Trophoblast cell (in vitro differentiated cells and primary cell): Measurements from ENCODE around the gene NDUFS3.

Experiments used
- DNase-seq, 2 donors: peaks; one replicate each; pipeline ENCODE4 v3.0.0-alpha.2; 2016
- H2AFZ ChIP-seq: 2 replicates; pipeline ENCODE4 v1.6.1; 2013; ENCODE audit warnings: low read length, moderate library complexity, mild to moderate bottlenecking; ENCODE audit not compliant: insufficient read depth, poor library complexity
- H2AK5ac ChIP-seq: 2 replicates; pipeline ENCODE4 v1.6.1; 2013; ENCODE audit warnings: mild to moderate bottlenecking, low read length
- H2BK120ac ChIP-seq: 2 replicates; pipeline ENCODE4 v1.6.1; 2013; ENCODE audit warnings: low read length, mild to moderate bottlenecking, moderate library complexity; ENCODE audit not compliant: insufficient read depth, poor library complexity
- H2BK12ac ChIP-seq: 2 replicates; pipeline ENCODE4 v1.6.1; 2013; ENCODE audit warnings: mild to moderate bottlenecking, low read length, moderate library complexity
- H2BK5ac ChIP-seq: 2 replicates; pipeline ENCODE4 v1.6.1; 2013; ENCODE audit warnings: low read length, low read depth, moderate library complexity, mild to moderate bottlenecking; ENCODE audit not compliant: poor library complexity
- H3K14ac ChIP-seq: 2 replicates; pipeline ENCODE4 v1.6.1; 2013; ENCODE audit warnings: mild to moderate bottlenecking, low read length
- H3K18ac ChIP-seq: 2 replicates; pipeline ENCODE4 v1.6.1; 2013; ENCODE audit warnings: mild to moderate bottlenecking, low read length
- H3K23ac ChIP-seq: 2 replicates; pipeline ENCODE4 v1.6.1; 2013; ENCODE audit warnings: low read length
- H3K27ac ChIP-seq: 2 replicates; pipeline ENCODE4 v1.5.1; 2013; ENCODE audit warnings: low read depth, mild to moderate bottlenecking, inconsistent platforms, low read length, moderate library complexity
- H3K27me3 ChIP-seq: 2 replicates; pipeline ENCODE4 v1.6.1; 2013; ENCODE audit warnings: inconsistent platforms, mild to moderate bottlenecking, low read length, moderate library complexity; ENCODE audit not compliant: insufficient read depth
- H3K36me3 ChIP-seq, 2 experiments: 1 replicate in 1 of 2; 2 replicates in 1 of 2; pipeline ENCODE4 v1.6.1; 2013; ENCODE audit warnings: low read length in 2 of 2, mild to moderate bottlenecking in 2 of 2, moderate library complexity in 1 of 2; ENCODE audit not compliant: insufficient read depth in 2 of 2, control insufficient read depth in 1 of 2
- H3K4ac ChIP-seq: 2 replicates; pipeline ENCODE4 v1.6.1; 2013; ENCODE audit warnings: low read depth, mild to moderate bottlenecking, low read length, moderate library complexity
- H3K4me1 ChIP-seq, 2 experiments: 1 replicate in 1 of 2; 2 replicates in 1 of 2; pipeline ENCODE4 v1.6.1; 2013; ENCODE audit warnings: low read length in 2 of 2, mild to moderate bottlenecking in 2 of 2, moderate library complexity in 1 of 2; ENCODE audit not compliant: insufficient read depth in 2 of 2, control insufficient read depth in 1 of 2
- H3K4me2 ChIP-seq: 2 replicates; pipeline ENCODE4 v1.6.1; 2013; ENCODE audit warnings: inconsistent platforms, mild to moderate bottlenecking, low read length, moderate library complexity
- H3K4me3 ChIP-seq: 2 replicates; pipeline ENCODE4 v1.5.1; 2013; ENCODE audit warnings: mild to moderate bottlenecking, low read depth, low read length, inconsistent platforms
- H3K79me1 ChIP-seq: one replicate; pipeline ENCODE4 v1.6.1; 2013; ENCODE audit warnings: low read length
- H3K79me2 ChIP-seq: 2 replicates; pipeline ENCODE4 v1.6.1; 2013; ENCODE audit warnings: low read length, mild to moderate bottlenecking; ENCODE audit not compliant: control insufficient read depth, insufficient read depth, poor library complexity
- H3K9ac ChIP-seq: 2 replicates; pipeline ENCODE4 v1.6.1; 2013; ENCODE audit warnings: mild to moderate bottlenecking, low read length
- H3K9me3 ChIP-seq: 2 replicates; pipeline ENCODE4 v1.6.1; 2013; ENCODE audit warnings: low read depth, mild to moderate bottlenecking, control low read depth, inconsistent platforms, low read length; ENCODE audit not compliant: insufficient read depth
- H4K12ac ChIP-seq: 2 replicates; pipeline ENCODE4 v1.6.1; 2013; ENCODE audit warnings: low read depth, mild to moderate bottlenecking, low read length, moderate library complexity
- H4K8ac ChIP-seq: 2 replicates; pipeline ENCODE4 v1.6.1; 2013; ENCODE audit warnings: low read depth, mild to moderate bottlenecking, low read length, moderate library complexity
- H4K91ac ChIP-seq: one replicate; pipeline ENCODE4 v1.6.1; 2013; ENCODE audit warnings: low read depth, mild to moderate bottlenecking, low read length, moderate library complexity
- whole genome bisulfite sequencing: extraction: QIAGEN DNeasy Blood & Tissue Kit; methylation state at CpG from one replicate; pipeline ENCODE4 v1.1.7; 2013; ENCODE audit warnings: missing lambda C conversion rate; ENCODE audit not compliant: insufficient read length, insufficient coverage; ENCODE audit errors: extremely low coverage; 5-methylcytosine and 5-hydroxymethylcytosine counted together

Gene NDUFS3

DNA sequence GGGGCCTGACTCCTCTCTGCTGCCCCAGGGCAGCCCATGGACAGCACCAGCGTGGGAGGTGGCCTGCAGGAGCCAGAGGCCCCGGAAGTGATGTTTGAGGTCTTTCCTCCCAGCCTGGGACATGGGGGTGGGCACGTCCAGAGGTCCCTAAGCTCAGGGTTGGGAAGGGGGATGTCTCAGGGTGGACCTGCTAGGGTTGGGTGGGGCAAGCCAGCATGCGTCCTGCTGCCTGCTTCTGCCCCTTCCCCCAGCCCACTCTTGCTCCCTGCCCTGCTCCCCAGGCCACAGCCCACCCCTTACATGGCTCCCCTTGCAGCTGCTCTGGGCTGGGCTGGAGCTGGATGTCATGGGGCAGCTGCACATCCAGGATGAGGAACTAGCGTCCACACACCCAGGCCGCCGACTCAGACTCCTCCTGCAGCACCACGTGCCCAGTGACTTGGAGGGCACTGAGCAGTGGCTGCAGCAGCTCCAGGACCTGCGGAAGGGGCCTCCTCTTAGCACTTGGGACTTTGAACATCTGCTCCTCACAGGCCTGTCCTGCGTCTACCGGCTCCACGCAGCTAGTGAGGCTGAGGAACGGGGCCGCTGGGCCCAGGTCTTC, 9.0 kb downstream of the NDUFS3 start:
- H4K12ac ChIP-seq = no peak overlapping the region
- H4K91ac ChIP-seq = no peak overlapping the region
- no peak overlapping the region for H3K4ac ChIP-seq
- WGBS = no CpG with 5 or more reads among the region's 14 CpGs
- no peaks in the 10 kb centered on the region for H3K9me3 ChIP-seq
- no peak overlapping the region for H4K8ac ChIP-seq
- H3K79me2 ChIP-seq = no peaks in the 10 kb centered on the region
- H2BK120ac ChIP-seq = no peak overlapping the region
- H3K4me3 ChIP-seq = no peak overlapping the region
- no peaks in the 10 kb centered on the region for H3K79me1 ChIP-seq
- H3K4me1 ChIP-seq = peaks cover 4 to 7% of the 10 kb centered on the region in 2 experiments
- no peak overlapping the region for H2AFZ ChIP-seq
- H3K23ac ChIP-seq = no peak overlapping the region
- no peak overlapping the region for H3K27ac ChIP-seq
- no peak overlapping the region for H2AK5ac ChIP-seq
- H3K14ac ChIP-seq = no peak overlapping the region
- peaks cover 6% of the 10 kb centered on the region for H3K27me3 ChIP-seq
- peaks cover 20 to 22% of the 10 kb centered on the region in 2 experiments for H3K36me3 ChIP-seq
- DNase-seq = peak in 1 of 2 donors; percentile 9
- H3K4me2 ChIP-seq = no peak overlapping the region
- no peak overlapping the region for H2BK12ac ChIP-seq
- H2BK5ac ChIP-seq = no peak overlapping the region
- H3K18ac ChIP-seq = no peak overlapping the region
- no peak overlapping the region for H3K9ac ChIP-seq

DNA sequence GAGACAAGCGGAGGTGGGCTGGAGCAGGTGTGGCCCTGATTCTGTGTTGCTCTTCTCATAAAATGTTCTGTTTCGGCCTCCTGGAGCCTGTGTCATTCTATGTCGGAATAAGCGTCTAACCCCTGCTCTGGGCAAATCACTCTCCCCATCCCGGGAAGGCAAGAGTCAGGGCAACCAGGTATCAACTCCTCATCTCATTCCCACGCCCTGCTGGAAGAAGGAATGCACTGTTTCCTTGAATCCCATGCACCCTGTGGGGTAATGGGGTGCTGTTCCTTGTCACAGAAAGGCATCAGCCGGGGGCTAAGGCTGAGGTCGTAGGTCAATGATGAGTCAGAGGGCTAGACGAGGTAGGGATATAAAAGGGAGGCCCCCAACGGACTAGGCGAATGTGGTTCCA, 10.2 kb downstream of the NDUFS3 start:
- Histone ChIP-seq H2BK120ac (no peak overlapping the region), H3K14ac (no peak overlapping the region), H2BK5ac (no peak overlapping the region), H3K36me3 (peaks cover 9% of the 10 kb centered on the region in 2 experiments), H3K23ac (no peak overlapping the region), H3K4me1 (peaks cover 6 to 7% of the 10 kb centered on the region in 2 experiments), H3K4me3 (no peak overlapping the region), H2AFZ (no peak overlapping the region), H3K27me3 (peaks cover 19% of the 10 kb centered on the region), H3K79me2 (no peaks in the 10 kb centered on the region), H4K12ac (no peak overlapping the region), H4K91ac (no peak overlapping the region), H3K4ac (no peak overlapping the region), H3K4me2 (no peak overlapping the region), H3K9me3 (no peaks in the 10 kb centered on the region), H2AK5ac (no peak overlapping the region), H3K9ac (no peak overlapping the region), H3K18ac (no peak overlapping the region), H3K27ac (no peak overlapping the region), H3K79me1 (no peaks in the 10 kb centered on the region), H2BK12ac (no peak overlapping the region), H4K8ac (no peak overlapping the region)
- no CpG with 5 or more reads among the region's 11 CpGs for WGBS
- no peak for DNase-seq

DNA sequence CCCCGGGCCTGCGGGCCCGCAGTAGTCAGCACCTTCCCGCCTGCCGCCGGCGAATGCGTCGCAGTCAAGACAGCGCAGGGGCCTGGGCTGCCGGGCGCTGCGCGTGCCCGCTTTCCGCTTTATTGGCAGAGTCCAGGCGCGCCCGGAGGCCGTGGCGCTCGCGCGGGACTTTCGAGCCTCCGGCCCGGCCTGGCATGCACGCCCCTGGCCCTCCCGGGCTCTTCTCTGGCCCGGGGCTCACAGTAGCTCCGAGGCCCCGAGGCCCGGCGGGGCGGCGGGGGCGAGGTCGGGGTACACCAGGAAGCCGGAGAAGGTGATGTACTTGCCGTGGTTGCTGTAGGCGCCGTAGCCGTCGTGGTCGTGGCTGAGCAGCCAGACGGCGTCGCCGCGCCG, 10.7 kb downstream of the NDUFS3 start:
- no peak overlapping the region for H2BK5ac ChIP-seq
- peaks cover 23% of the 10 kb centered on the region for H3K27me3 ChIP-seq
- no peak overlapping the region for H3K14ac ChIP-seq
- no peak overlapping the region for H4K8ac ChIP-seq
- no peak overlapping the region for H3K4ac ChIP-seq
- no peak overlapping the region for H2BK12ac ChIP-seq
- H3K27ac ChIP-seq = no peak overlapping the region
- H3K18ac ChIP-seq = no peak overlapping the region
- no peak overlapping the region for H2BK120ac ChIP-seq
- H3K4me2 ChIP-seq = no peak overlapping the region
- whole genome bisulfite sequencing = no CpG with 5 or more reads among the region's 51 CpGs
- DNase-seq = no peak
- H4K12ac ChIP-seq = no peak overlapping the region
- peaks cover 5 to 7% of the 10 kb centered on the region in 2 experiments for H3K36me3 ChIP-seq
- H2AFZ ChIP-seq = no peak overlapping the region
- peaks cover 7 to 11% of the 10 kb centered on the region in 2 experiments for H3K4me1 ChIP-seq
- no peaks in the 10 kb centered on the region for H3K79me2 ChIP-seq
- H3K23ac ChIP-seq = no peak overlapping the region
- H3K9me3 ChIP-seq = no peaks in the 10 kb centered on the region
- no peaks in the 10 kb centered on the region for H3K79me1 ChIP-seq
- peak overlapping the region; percentile 39 for H3K4me3 ChIP-seq
- no peak overlapping the region for H3K9ac ChIP-seq
- no peak overlapping the region for H2AK5ac ChIP-seq
- H4K91ac ChIP-seq = no peak overlapping the region

DNA sequence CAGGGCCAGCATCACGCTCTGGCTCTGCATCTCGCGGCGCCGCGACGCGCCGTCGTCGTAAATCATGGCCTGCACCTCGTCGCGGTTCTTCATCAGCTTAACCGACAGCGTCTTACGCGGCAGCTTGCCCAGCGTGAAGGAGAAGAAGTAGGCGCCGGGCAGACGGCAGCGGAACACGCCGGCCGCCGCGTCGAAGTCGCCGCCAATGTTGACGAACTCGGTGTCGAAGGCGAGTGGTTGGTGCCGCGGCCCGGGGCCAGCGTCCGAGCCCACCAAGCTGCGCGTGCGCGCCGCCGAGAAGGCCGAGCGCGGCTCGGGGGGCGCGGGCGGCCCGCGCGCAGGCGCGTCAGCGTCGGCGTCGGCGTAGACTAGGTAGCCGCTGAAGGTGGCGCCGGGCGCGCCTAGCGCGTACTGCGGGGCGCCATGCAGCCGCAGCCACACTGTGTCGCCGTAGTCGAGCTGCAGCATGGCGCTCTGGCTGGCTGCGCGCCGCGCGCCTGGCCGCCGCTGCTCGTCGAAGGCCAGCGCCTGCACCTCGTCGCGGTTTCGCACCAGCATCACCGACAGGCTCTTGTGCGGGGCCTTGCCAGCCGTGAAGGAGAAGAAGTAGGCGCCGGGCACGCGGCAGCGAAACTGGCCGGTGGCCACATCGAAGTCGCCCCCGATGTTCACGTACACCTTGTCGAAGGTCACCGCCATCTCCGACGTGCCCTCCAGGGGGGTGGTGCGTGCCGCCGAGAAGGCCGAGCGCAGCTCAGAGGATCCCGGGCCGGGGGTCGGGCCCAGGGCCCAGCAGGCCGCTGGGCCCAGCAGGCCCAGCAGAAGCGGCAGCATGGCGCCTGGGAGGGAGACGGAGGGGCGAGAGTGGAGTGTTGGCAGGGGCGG, 11.3 kb downstream of the NDUFS3 start:
- Histone ChIP-seq H3K9me3 (no peaks in the 10 kb centered on the region), H3K79me1 (no peaks in the 10 kb centered on the region), H3K4me1 (peaks cover 7 to 11% of the 10 kb centered on the region in 2 experiments), H3K23ac (no peak overlapping the region), H4K12ac (no peak overlapping the region), H2AK5ac (no peak overlapping the region), H2AFZ (no peak overlapping the region), H3K27ac (no peak overlapping the region), H3K4ac (no peak overlapping the region), H3K18ac (no peak overlapping the region), H3K14ac (no peak overlapping the region), H4K91ac (no peak overlapping the region), H3K79me2 (no peaks in the 10 kb centered on the region), H2BK5ac (no peak overlapping the region), H2BK12ac (no peak overlapping the region), H2BK120ac (no peak overlapping the region), H3K4me3 (peak overlapping the region; percentile 39), H3K27me3 (peaks cover 29% of the 10 kb centered on the region), H4K8ac (no peak overlapping the region), H3K4me2 (no peak overlapping the region), H3K9ac (no peak overlapping the region), H3K36me3 (peaks cover under 1 to 3% of the 10 kb centered on the region in 2 experiments)
- no peak for DNase-seq
- no CpG with 5 or more reads among the region's 122 CpGs for WGBS
